SK-N-SH (cell line): ENCODE measurements around the gene USP10. TPM values are rescaled to one million over a fixed set of nuclear protein-coding genes. Genes with fewer than 3 reads are reported as not detected.

ENCODE experiments used
- CTCF ChIA-PET: fragments of 300-600, 350-600 bp; formaldehyde crosslinking; extraction: SDS; loops from one replicate; lab custom pipeline; 2021; lab: Yijun Ruan, JAX
- POLR2A ChIA-PET: fragments of 350-600 bp; sonication (Branson Sonifier 250); formaldehyde crosslinking; extraction: SDS; loops from one replicate; lab custom pipeline; 2020; ENCODE audit warnings: antibody characterized with exemption, inconsistent platforms; lab: Yijun Ruan, JAX
- DNase-seq: peaks from one replicate; pipeline ENCODE4 v3.0.0; 2012
- H2AFZ ChIP-seq: fragments of 200-600 bp; sonication (generic); 2 replicates; pipeline ENCODE4 v1.8.1; 2016; ENCODE audit warnings: antibody characterized with exemption, mild to moderate bottlenecking, low read depth
- H3F3A ChIP-seq: fragments of 200-600 bp; sonication (generic); replicated peaks from 2 replicates; pipeline ENCODE3; 2016; ENCODE audit warnings: antibody characterized with exemption, mild to moderate bottlenecking; ENCODE audit not compliant: insufficient read depth
- H3K27ac ChIP-seq, 2 experiments: fragments of 200-500 bp in 1 of 2; fragments of 200-600 bp in 1 of 2; sonication (Bioruptor generic) in 1 of 2; sonication (generic), shearing (Covaris generic) in 1 of 2; 2 replicates each; pipeline versions ENCODE4 v1.5.1 to v1.6.1; 2014 to 2016; ENCODE audit warnings: low read depth in 2 of 2, inconsistent platforms in 1 of 2, low read length in 1 of 2, mild to moderate bottlenecking in 1 of 2, mixed read lengths in 1 of 2
- H3K27me3 ChIP-seq: fragments of 200-600 bp; sonication (generic), shearing (Covaris generic); 2 replicates; pipeline ENCODE4 v1.6.1; 2016; ENCODE audit warnings: mixed run types; ENCODE audit not compliant: insufficient read depth
- H3K36me3 ChIP-seq, 2 experiments: fragments of 200-500 bp in 1 of 2; fragments of 200-600 bp in 1 of 2; sonication (Bioruptor generic) in 1 of 2; sonication (generic) in 1 of 2; replicated peaks in 1 of 2; 2 replicates each; pipeline versions ENCODE3 to v1.5.1; 2014 to 2016; ENCODE audit warnings: low read length in 1 of 2, mild to moderate bottlenecking in 1 of 2; ENCODE audit not compliant: insufficient read depth in 2 of 2, control insufficient read depth in 1 of 2
- H3K4me1 ChIP-seq, 2 experiments: fragments of 200-500 bp in 1 of 2; fragments of 200-600 bp in 1 of 2; sonication (Bioruptor generic) in 1 of 2; sonication (generic), shearing (Covaris generic) in 1 of 2; 2 replicates each; pipeline versions ENCODE4 v1.5.1 to v1.6.1; 2014 to 2016; ENCODE audit warnings: low read depth in 1 of 2, low read length in 1 of 2, mixed run types in 1 of 2; ENCODE audit not compliant: insufficient read depth in 2 of 2, control insufficient read depth in 1 of 2
- H3K4me2 ChIP-seq: fragments of 200-600 bp; sonication (generic), shearing (Covaris generic); 2 replicates; pipeline ENCODE4 v1.6.1; 2017; ENCODE audit warnings: mixed run types
- H3K4me3 ChIP-seq, 2 experiments: fragments of 200-500 bp in 1 of 2; fragments of 200-600 bp in 1 of 2; sonication (Bioruptor generic) in 1 of 2; sonication (generic), shearing (Covaris generic) in 1 of 2; 2 replicates each; pipeline versions ENCODE4 v1.5.1 to v1.8.1; 2014 to 2016; ENCODE audit warnings: low read depth in 2 of 2, inconsistent platforms in 1 of 2, low read length in 1 of 2, mild to moderate bottlenecking in 1 of 2, mixed read lengths in 1 of 2, moderate library complexity in 1 of 2
- H3K79me2 ChIP-seq: fragments of 200-600 bp; sonication (generic); 2 replicates; pipeline ENCODE4 v1.8.1; 2017; ENCODE audit warnings: mild to moderate bottlenecking; ENCODE audit not compliant: insufficient read depth
- H3K9ac ChIP-seq: fragments of 200-600 bp; sonication (generic); 2 replicates; pipeline ENCODE4 v1.6.1; 2017; ENCODE audit warnings: mixed run types
- H3K9me2 ChIP-seq: fragments of 200-600 bp; sonication (generic); 2 replicates; pipeline ENCODE4 v1.6.1; 2017; ENCODE audit warnings: mixed run types
- H3K9me3 ChIP-seq: fragments of 200-600 bp; sonication (generic); 2 replicates; pipeline ENCODE4 v1.6.1; 2017; ENCODE audit warnings: mixed run types, mild to moderate bottlenecking, moderate library complexity
- H4K20me1 ChIP-seq: fragments of 200-600 bp; sonication (generic); 2 replicates; pipeline ENCODE4 v1.6.1; 2017; ENCODE audit warnings: mild to moderate bottlenecking, mixed run types; ENCODE audit not compliant: insufficient read depth
- CHD2 ChIP-seq: fragments of 150-350 bp; IDR thresholded peaks from 2 replicates; pipeline ENCODE4 v1.6.1; 2018; ENCODE audit warnings: low read length; ENCODE audit not compliant: partially characterized antibody
- EZH2phosphoT487 ChIP-seq: fragments of 200-600 bp; sonication (generic); IDR thresholded peaks from 2 replicates; pipeline ENCODE4 v1.6.1; 2017; ENCODE audit warnings: low read depth, mixed run types, mild to moderate bottlenecking, antibody characterized with exemption, moderate library complexity, borderline replicate concordance
- FOXJ3 ChIP-seq: sonication (generic); formaldehyde crosslinking; IDR thresholded peaks from 2 replicates; pipeline ENCODE4 v1.5.1; 2020; ENCODE audit warnings: mild to moderate bottlenecking, missing genetic modification reagents
- GABPA ChIP-seq: IDR thresholded peaks from 2 replicates; pipeline ENCODE4 v1.4.0; 2012; ENCODE audit warnings: low read depth, mild to moderate bottlenecking
- GATA2 ChIP-seq: sonication (generic); formaldehyde crosslinking; IDR thresholded peaks from 2 replicates; pipeline ENCODE4 v1.5.0; 2020; ENCODE audit warnings: mild to moderate bottlenecking, missing genetic modification reagents
- MEF2A ChIP-seq: IDR thresholded peaks from 2 replicates; pipeline ENCODE4 v1.4.0; 2012; ENCODE audit warnings: low read depth, borderline replicate concordance
- MXI1 ChIP-seq: IDR thresholded peaks from 2 replicates; pipeline ENCODE4 v1.6.1; 2012; ENCODE audit warnings: mild to moderate bottlenecking, low read depth, low read length, improper control_type of control experiment
- POLR2AphosphoS5 ChIP-seq: IDR thresholded peaks from 2 replicates; pipeline ENCODE4 v1.6.1; 2012; ENCODE audit warnings: low read depth, low read length
- RAD21 ChIP-seq: IDR thresholded peaks from 2 replicates; pipeline ENCODE4 v1.6.1; 2012; ENCODE audit warnings: mild to moderate bottlenecking, low read length
- RCOR1 ChIP-seq: fragments of 150-350 bp; IDR thresholded peaks from 2 replicates; pipeline ENCODE4 v1.6.1; 2017; ENCODE audit warnings: antibody characterized with exemption, low read length
- SIN3A ChIP-seq: IDR thresholded peaks from 2 replicates; pipeline ENCODE4 v1.6.1; 2012; ENCODE audit warnings: low read depth, mild to moderate bottlenecking, low read length, moderate library complexity, borderline replicate concordance
- YY1 ChIP-seq: IDR thresholded peaks from 2 replicates; pipeline ENCODE4 v1.4.0; 2012; ENCODE audit warnings: low read depth, mild to moderate bottlenecking
- WGBS: methylation state at CpG from one replicate; pipeline ENCODE4 v1.1.6; 2017; ENCODE audit warnings: low lambda C conversion rate; 5-methylcytosine and 5-hydroxymethylcytosine counted together
- polyA plus RNA-seq, 3 experiments: library from polyadenylated mRNA; depleted of rRNA; stranded (reverse); fragments of >200 nt; gene quantifications; 2 replicates each; pipeline ENCODE4 v1.2.3, GENCODE V29; 2012
- TF ChIP-seq, protein P1 (sequence below): IDR thresholded peaks from 2 replicates; pipeline ENCODE4; 2012
- TF ChIP-seq, protein P2 (sequence below): fragments of 150-350 bp; IDR thresholded peaks from 2 replicates; pipeline ENCODE4 v1.6.1; 2017; ENCODE audit warnings: antibody characterized with exemption, low read length, low read depth, borderline replicate concordance
- TF ChIP-seq, protein P3 (sequence below): IDR thresholded peaks from 2 replicates; pipeline ENCODE4 v1.4.0; 2012; ENCODE audit warnings: low read depth
- TF ChIP-seq, protein P4 (sequence below): fragments of 200-600 bp; sonication (generic); IDR thresholded peaks from 2 replicates; pipeline ENCODE4 v1.6.1; 2017; ENCODE audit warnings: antibody characterized with exemption, mild to moderate bottlenecking, moderate library complexity
- TF ChIP-seq, protein P5 (sequence below): IDR thresholded peaks from 2 replicates; pipeline ENCODE4 v1.6.1; 2012; ENCODE audit warnings: mild to moderate bottlenecking, low read depth, low read length, moderate library complexity
- TF ChIP-seq, protein P6 (sequence below): fragments of 150-350 bp; IDR thresholded peaks from 2 replicates; pipeline ENCODE4 v1.6.1; 2016; ENCODE audit warnings: mild to moderate bottlenecking, low read depth, low read length

Gene USP10
- polyA plus RNA-seq, 1 of the 3 experiments (the other 2 are of a cell fraction): 49.2 TPM

DNA sequence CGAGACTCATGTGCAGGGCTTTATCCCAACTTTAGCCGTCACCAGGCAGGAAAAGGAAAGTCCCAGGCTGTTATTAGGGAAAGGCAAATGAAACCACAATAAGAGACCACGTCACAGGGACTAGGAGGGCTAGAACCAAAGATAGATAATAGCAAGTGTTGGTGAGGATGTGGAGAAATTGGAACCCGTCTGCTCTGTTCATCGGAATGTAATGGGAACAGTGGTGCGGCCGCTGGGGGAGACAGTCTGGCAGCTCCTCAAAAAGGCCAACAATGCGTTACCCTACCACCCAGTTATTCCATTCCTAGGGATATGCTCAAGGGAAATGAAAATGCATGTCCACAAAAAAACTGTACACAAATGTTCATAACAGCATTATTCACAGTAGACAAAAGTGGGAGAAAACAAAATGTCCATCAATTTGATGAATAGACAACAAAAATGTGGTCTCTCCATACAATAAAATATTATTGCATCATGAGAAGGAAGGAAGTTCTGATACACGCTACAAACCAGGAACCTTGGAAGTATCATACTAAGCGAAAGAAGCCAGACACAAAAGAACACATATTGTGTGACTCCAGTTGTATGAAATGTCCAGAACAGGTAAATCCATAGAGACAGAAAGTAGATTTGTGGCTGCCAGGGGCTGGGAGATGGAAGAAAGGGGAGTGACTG is 19.5 kb upstream of the USP10 start:
- no peaks in the 10 kb centered on the region for H3K27me3 ChIP-seq
- H3K9me2 ChIP-seq: no peaks in the 10 kb centered on the region
- H3F3A ChIP-seq: no peaks in the 10 kb centered on the region
- H2AFZ ChIP-seq: no peak overlapping the region
- WGBS: 86% methylated on average over 10 of the region's 10 CpGs
- H3K27ac ChIP-seq: no peak overlapping the region
- H3K79me2 ChIP-seq: no peaks in the 10 kb centered on the region
- H3K4me3 ChIP-seq: no peak overlapping the region
- H3K36me3 ChIP-seq: no peaks in the 10 kb centered on the region
- no peaks in the 10 kb centered on the region for H3K9me3 ChIP-seq
- H3K9ac ChIP-seq: no peak overlapping the region
- ChIA-PET POLR2A (no interaction called here), CTCF (interaction anchor here (1.3 to 2.2 kb wide), 2 partner anchors 8 to 290 kb away, joined by 3 to 11 read pairs; no protein-coding TSS in a partner anchor)
- no peak overlapping the region for H3K4me2 ChIP-seq
- no peaks in the 10 kb centered on the region for H3K4me1 ChIP-seq
- no peaks in the 10 kb centered on the region for H4K20me1 ChIP-seq
- TF ChIP-seq, protein P1, sequence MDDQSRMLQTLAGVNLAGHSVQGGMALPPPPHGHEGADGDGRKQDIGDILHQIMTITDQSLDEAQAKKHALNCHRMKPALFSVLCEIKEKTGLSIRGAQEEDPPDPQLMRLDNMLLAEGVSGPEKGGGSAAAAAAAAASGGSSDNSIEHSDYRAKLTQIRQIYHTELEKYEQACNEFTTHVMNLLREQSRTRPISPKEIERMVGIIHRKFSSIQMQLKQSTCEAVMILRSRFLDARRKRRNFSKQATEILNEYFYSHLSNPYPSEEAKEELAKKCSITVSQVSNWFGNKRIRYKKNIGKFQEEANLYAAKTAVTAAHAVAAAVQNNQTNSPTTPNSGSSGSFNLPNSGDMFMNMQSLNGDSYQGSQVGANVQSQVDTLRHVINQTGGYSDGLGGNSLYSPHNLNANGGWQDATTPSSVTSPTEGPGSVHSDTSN: no peak
- no peak for TF ChIP-seq MXI1
- TF ChIP-seq RAD21: no peak
- TF ChIP-seq, protein P2, sequence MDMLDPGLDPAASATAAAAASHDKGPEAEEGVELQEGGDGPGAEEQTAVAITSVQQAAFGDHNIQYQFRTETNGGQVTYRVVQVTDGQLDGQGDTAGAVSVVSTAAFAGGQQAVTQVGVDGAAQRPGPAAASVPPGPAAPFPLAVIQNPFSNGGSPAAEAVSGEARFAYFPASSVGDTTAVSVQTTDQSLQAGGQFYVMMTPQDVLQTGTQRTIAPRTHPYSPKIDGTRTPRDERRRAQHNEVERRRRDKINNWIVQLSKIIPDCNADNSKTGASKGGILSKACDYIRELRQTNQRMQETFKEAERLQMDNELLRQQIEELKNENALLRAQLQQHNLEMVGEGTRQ: no peak
- no peak for TF ChIP-seq POLR2AphosphoS5
- TF ChIP-seq YY1: no peak
- TF ChIP-seq, protein P3, sequence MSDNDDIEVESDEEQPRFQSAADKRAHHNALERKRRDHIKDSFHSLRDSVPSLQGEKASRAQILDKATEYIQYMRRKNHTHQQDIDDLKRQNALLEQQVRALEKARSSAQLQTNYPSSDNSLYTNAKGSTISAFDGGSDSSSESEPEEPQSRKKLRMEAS: no peak
- no peak for TF ChIP-seq FOXJ3 (CRISPR knock-in tag)
- no peak for TF ChIP-seq RCOR1
- TF ChIP-seq GABPA: no peak
- TF ChIP-seq, protein P4, sequence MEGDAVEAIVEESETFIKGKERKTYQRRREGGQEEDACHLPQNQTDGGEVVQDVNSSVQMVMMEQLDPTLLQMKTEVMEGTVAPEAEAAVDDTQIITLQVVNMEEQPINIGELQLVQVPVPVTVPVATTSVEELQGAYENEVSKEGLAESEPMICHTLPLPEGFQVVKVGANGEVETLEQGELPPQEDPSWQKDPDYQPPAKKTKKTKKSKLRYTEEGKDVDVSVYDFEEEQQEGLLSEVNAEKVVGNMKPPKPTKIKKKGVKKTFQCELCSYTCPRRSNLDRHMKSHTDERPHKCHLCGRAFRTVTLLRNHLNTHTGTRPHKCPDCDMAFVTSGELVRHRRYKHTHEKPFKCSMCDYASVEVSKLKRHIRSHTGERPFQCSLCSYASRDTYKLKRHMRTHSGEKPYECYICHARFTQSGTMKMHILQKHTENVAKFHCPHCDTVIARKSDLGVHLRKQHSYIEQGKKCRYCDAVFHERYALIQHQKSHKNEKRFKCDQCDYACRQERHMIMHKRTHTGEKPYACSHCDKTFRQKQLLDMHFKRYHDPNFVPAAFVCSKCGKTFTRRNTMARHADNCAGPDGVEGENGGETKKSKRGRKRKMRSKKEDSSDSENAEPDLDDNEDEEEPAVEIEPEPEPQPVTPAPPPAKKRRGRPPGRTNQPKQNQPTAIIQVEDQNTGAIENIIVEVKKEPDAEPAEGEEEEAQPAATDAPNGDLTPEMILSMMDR: no peak
- TF ChIP-seq, protein P5, sequence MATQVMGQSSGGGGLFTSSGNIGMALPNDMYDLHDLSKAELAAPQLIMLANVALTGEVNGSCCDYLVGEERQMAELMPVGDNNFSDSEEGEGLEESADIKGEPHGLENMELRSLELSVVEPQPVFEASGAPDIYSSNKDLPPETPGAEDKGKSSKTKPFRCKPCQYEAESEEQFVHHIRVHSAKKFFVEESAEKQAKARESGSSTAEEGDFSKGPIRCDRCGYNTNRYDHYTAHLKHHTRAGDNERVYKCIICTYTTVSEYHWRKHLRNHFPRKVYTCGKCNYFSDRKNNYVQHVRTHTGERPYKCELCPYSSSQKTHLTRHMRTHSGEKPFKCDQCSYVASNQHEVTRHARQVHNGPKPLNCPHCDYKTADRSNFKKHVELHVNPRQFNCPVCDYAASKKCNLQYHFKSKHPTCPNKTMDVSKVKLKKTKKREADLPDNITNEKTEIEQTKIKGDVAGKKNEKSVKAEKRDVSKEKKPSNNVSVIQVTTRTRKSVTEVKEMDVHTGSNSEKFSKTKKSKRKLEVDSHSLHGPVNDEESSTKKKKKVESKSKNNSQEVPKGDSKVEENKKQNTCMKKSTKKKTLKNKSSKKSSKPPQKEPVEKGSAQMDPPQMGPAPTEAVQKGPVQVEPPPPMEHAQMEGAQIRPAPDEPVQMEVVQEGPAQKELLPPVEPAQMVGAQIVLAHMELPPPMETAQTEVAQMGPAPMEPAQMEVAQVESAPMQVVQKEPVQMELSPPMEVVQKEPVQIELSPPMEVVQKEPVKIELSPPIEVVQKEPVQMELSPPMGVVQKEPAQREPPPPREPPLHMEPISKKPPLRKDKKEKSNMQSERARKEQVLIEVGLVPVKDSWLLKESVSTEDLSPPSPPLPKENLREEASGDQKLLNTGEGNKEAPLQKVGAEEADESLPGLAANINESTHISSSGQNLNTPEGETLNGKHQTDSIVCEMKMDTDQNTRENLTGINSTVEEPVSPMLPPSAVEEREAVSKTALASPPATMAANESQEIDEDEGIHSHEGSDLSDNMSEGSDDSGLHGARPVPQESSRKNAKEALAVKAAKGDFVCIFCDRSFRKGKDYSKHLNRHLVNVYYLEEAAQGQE: no peak
- no peak for TF ChIP-seq SIN3A
- no peak for TF ChIP-seq EZH2phosphoT487
- TF ChIP-seq MEF2A: no peak
- no peak for TF ChIP-seq CHD2
- TF ChIP-seq, protein P6, sequence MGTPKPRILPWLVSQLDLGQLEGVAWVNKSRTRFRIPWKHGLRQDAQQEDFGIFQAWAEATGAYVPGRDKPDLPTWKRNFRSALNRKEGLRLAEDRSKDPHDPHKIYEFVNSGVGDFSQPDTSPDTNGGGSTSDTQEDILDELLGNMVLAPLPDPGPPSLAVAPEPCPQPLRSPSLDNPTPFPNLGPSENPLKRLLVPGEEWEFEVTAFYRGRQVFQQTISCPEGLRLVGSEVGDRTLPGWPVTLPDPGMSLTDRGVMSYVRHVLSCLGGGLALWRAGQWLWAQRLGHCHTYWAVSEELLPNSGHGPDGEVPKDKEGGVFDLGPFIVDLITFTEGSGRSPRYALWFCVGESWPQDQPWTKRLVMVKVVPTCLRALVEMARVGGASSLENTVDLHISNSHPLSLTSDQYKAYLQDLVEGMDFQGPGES: no peak
- no peak for TF ChIP-seq GATA2
- TF ChIP-seq, all 33 proteins: peak for 0
- no peak for DNase-seq
